Urinary bladder (tissue), 4 donors: Measurements from ENCODE around the gene TEX11. TPM values are rescaled to one million over a fixed set of nuclear protein-coding genes. Genes with fewer than 3 reads are reported as not detected.
"Not testable (repeated sequence)": the region's sequence is repeated elsewhere in the genome, so short reads cannot be mapped to it uniquely, and the experiment has no call there.

Experiments
- DNase-seq: peaks from one replicate; pipeline ENCODE4 v3.0.0-alpha.2; 2015; ENCODE audit errors: extremely low spot score
- H3K27ac ChIP-seq: one replicate; pipeline ENCODE4 v1.5.1; 2013; ENCODE audit warnings: low read depth, mild to moderate bottlenecking, moderate library complexity
- H3K36me3 ChIP-seq: one replicate; pipeline ENCODE4 v1.6.1; 2013; ENCODE audit warnings: mild to moderate bottlenecking, moderate library complexity; ENCODE audit not compliant: insufficient read depth
- H3K4me1 ChIP-seq: one replicate; pipeline ENCODE4 v1.6.1; 2013; ENCODE audit warnings: mild to moderate bottlenecking, moderate library complexity; ENCODE audit not compliant: insufficient read depth
- H3K4me3 ChIP-seq: one replicate; pipeline ENCODE4 v1.5.1; 2013; ENCODE audit warnings: low read depth, low read length
- WGBS: extraction: QIAGEN DNeasy Blood & Tissue Kit; methylation state at CpG from one replicate; pipeline ENCODE4 v1.1.7; 2013; 5-methylcytosine and 5-hydroxymethylcytosine counted together
- polyA plus RNA-seq: library from polyadenylated mRNA; stranded (reverse); fragments of 200-250 nt; gene quantifications from one replicate; pipeline ENCODE4 v1.2.3, GENCODE V29; 2013
- total RNA-seq: library from RNA; depleted of rRNA; stranded (reverse); fragments of >200 nt; gene quantifications from one replicate; pipeline ENCODE4 v1.2.3, GENCODE V29; 2014
- donor health status: healthy with polysubstance abuse.
- donor health status: healthy.

Gene TEX11
- total and polyA plus RNA-seq, 2 donors: 0.06 TPM; not detected in 1

DNA sequence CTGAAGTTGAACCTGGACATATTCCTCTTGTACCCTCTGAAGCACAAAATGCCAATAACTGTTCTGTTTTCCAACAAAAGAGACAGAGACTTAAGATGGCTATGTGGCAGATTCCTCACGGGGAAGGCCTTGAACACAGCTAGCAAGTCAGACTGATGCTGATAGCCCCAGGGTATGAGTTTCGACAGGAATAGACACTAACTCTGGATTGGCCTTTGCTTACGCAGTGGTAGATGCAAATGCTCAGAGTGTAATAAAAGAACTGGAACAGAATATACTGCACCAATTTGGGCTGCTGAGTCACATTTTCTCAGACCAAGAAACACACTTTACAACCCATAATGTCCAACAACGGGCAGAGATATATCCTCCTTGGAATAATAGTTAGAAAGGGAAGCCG lies 290.0 kb downstream of the TEX11 start:
- no peak for DNase-seq
- Histone ChIP-seq H3K36me3 (no peaks in the 10 kb centered on the region), H3K4me1 (no peaks in the 10 kb centered on the region), H3K4me3 (no peak overlapping the region), H3K27ac (no peak overlapping the region)
- WGBS: 89% methylated on average over 5 of the region's 5 CpGs

DNA sequence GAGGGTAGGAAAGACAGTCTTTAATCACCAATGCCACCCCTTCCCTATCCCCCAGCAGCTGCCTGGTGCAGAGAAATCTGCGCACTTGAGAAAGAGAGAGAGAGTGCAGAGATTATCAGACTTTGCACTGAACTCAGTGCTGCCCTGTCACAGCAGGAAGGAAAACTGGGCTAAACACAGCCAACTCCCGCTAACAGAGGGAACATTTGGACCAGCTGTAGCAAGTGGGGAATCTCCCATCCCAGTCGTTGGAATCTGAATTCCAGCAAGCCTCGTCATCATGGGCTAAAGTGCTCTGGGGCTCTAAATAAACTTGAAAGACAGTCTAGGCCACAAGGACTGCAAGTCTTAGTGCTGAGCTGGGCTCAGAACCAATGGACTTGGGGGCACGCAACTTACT lies 295.2 kb downstream of the TEX11 start:
- DNase-seq: no peak
- H3K4me1 ChIP-seq: no peaks in the 10 kb centered on the region
- H3K27ac ChIP-seq: no peak overlapping the region
- no peak overlapping the region for H3K4me3 ChIP-seq
- 48% methylated on average over 5 of the region's 5 CpGs for WGBS
- H3K36me3 ChIP-seq: no peaks in the 10 kb centered on the region

DNA sequence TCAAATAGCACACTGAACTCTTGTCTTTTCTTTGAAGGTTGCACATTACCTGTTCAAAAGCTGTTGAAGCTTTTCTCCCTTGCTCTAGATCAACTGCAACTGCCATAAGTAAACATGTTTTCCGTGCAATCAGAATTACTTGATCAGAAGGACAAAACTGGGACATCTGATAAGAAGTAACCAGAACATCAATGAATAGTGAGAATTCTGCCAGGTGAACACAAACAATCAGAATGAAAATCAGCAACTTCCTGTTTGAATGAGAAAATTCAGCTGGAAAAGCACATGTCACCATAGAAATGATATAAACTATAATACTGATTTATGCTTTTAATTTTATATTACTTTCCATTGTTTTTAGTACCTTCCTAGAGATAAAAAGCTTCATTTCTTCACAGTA lies 303.2 kb downstream of the TEX11 start:
- 55% methylated on average over 1 of the region's 1 CpG for WGBS
- Histone ChIP-seq H3K27ac (no peak overlapping the region), H3K4me1 (no peaks in the 10 kb centered on the region), H3K36me3 (no peaks in the 10 kb centered on the region), H3K4me3 (no peak overlapping the region)
- no peak for DNase-seq

DNA sequence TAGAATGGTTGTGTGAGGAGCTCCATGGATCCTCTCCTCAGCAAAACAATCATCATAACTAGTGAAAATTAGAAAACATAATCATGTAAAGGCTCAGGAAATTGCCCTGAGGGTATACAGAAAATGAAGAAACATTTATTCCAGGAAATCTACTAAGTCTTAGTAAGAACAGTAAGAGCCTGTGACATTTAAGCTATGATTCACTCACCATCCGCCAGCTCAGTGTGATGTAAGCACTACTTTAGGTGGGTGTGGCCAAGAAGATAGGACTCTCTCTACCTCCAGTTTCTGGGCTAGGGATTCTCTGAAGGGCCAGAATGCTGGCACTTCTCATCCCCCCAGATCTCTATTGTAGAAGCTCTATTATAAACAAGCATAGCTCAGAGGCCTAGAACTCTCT lies 316.4 kb downstream of the TEX11 start:
- Histone ChIP-seq H3K4me1 (no peaks in the 10 kb centered on the region), H3K4me3 (no peak overlapping the region), H3K36me3 (no peaks in the 10 kb centered on the region), H3K27ac (no peak overlapping the region)
- 77% methylated on average over 1 of the region's 1 CpG for WGBS
- DNase-seq: no peak

DNA sequence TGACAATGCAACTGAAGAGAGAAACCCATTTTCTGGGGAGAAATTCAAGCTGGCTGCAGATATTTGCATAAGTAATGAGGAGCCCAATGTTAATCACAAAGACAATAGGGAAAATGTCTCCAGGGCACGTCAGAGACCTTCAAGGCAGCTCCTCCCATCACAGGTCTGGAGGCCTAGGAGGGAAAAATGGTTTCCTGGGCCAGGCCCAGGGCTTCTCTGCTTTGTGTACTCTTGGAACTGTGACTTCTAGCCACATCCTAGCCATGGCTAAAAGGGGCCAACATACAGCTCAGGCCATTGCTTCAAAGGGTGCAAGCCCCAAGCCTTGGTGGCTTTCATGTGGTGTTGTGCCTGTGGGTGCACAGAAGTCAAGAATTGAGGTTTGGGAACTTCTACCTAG lies 321.4 kb downstream of the TEX11 start:
- not testable (repeated sequence) for H3K27ac ChIP-seq, H3K4me1 ChIP-seq, H3K36me3 ChIP-seq, DNase-seq, H3K4me3 ChIP-seq
- 14% methylated on average over 1 of the region's 1 CpG for WGBS

DNA sequence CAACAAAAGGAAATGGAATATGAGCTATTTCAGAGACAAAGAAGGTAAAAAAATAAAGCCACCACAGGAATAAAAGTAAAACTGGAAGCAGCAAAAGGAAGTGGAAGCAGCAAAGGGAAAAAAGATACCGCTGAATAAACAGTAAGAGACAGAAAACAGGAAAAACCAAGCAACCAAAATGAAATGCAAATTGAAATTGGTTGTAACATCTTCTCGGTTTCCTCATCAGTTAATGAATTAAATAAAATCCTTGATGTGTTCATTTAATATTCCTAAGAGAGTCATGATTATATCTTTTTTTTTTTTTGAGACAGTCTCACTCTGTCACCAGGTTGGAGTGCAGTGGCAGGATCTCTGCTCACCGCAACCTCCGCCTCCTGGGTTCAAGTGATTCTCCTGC lies 331.1 kb downstream of the TEX11 start:
- Histone ChIP-seq H3K4me1 (no peaks in the 10 kb centered on the region), H3K36me3 (no peaks in the 10 kb centered on the region), H3K4me3 (no peak overlapping the region), H3K27ac (no peak overlapping the region)
- 92% methylated on average over 4 of the region's 4 CpGs for WGBS
- no peak for DNase-seq

DNA sequence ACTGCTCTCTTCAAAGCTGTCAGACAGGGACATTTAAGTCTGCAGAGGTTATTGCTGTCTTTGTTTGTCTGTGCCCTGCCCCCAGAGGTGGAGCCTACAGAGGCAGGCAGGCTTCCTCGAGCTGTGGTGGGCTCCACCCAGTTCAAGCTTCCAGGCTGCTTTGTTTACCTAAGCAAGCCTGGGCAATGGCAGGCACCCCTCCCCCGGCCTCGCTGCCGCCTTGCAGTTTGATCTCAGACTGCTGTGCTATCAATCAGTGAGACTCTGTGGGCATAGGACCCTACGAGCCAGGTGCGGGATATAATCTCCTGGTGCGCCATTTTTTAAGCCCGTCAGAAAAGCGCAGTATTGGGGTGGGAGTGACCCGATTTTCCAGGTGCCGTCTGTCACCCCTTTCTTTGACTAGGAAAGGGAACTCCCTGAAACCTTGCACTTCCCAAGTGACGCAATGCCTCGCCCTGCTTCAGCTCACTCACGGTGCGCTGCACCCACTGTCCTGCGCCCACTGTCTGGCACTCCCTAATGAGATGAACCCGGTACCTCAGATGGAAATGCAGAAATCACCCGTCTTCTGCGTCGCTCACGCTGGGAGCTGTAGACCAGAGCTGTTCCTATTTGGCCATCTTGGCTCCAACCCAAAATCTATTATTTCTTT lies 338.5 kb downstream of the TEX11 start:
- not testable (repeated sequence) for H3K36me3 ChIP-seq, H3K27ac ChIP-seq, DNase-seq, H3K4me1 ChIP-seq, H3K4me3 ChIP-seq
- WGBS: 91% methylated on average over 21 of the region's 21 CpGs

DNA sequence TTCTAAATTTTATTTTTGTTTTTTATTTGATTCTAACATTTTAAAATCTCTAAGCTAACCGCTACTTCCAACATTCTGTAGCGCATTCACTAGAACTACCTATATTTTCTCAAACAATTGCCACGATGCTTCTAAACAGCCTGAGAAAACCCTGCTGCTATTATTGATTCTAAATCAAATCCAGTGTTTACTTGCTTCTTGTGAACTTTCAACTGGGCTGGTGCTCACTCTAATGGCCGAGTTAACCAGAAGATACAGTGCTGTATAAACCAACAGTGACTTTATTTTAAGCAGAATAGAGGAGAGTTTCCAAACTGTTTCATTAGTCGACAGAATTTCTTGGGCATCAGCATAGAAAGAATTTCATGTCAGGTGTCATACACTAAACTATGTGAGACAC lies 353.6 kb downstream of the TEX11 start:
- 76% methylated on average over 5 of the region's 5 CpGs for WGBS
- no peak overlapping the region for H3K27ac ChIP-seq
- no peaks in the 10 kb centered on the region for H3K36me3 ChIP-seq
- no peaks in the 10 kb centered on the region for H3K4me1 ChIP-seq
- no peak for DNase-seq
- H3K4me3 ChIP-seq: no peak overlapping the region

DNA sequence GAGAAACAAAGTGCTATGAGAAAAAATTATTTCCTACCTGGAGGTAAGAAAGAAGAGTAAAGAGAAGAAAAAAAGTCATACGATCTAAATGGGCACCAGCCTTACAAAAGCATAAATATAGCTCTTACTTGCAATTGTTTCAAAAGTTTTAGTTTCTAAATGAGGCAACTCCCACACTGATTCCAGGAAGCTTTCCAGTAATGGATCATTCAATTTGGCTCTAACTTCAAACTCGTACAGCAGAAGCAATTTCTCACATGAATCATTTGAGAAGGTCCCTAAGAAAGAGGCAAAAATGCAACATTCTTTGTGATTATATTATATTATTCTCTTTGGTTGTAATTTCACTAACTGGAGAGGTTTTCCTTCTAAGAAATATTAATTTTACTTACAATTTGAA lies 354.0 kb downstream of the TEX11 start:
- no peaks in the 10 kb centered on the region for H3K36me3 ChIP-seq
- H3K4me3 ChIP-seq: no peak overlapping the region
- no peaks in the 10 kb centered on the region for H3K4me1 ChIP-seq
- WGBS: 22% methylated on average over 2 of the region's 2 CpGs
- DNase-seq: no peak
- H3K27ac ChIP-seq: no peak overlapping the region

DNA sequence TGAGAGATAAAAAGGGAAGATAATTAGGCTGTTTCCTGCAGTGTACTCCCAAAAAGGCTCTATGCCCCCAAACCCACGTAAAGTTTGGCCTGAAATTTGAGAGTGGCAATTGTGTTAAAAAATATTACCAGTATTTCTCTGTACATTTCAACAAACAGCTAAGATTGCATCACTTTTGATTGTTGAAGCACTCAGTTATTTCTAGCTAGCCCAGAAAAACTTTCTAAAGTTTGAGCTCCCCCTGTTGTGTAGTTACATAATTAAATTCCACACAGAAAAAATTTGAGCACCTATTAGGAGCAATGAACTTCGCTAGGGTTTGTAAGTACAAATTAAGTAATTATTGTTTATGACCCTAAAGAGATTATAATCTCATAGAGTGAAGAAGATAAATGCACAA lies 354.4 kb downstream of the TEX11 start:
- WGBS: 3% methylated on average over 2 of the region's 2 CpGs
- DNase-seq: no peak

DNA sequence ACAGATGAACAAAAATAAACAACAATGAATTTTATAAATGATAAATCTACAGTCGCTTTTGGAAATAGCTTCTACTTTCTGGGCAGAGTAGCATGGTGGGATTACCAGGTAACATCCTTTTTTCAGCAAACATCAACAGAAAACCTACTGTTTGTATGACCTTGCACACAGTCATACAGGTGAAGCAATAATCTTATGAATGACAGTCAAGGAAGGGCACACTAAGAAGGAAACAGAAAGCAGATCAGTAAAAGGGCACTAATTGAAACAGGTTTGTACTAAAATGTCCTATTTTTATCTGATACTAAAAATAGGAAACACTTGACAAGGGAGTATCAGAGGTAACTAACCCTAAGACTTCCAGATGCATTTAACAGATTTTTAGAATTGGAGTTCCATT lies 355.0 kb downstream of the TEX11 start:
- DNase-seq: no peak
- no peak overlapping the region for H3K27ac ChIP-seq
- no peak overlapping the region for H3K4me3 ChIP-seq
- no peaks in the 10 kb centered on the region for H3K36me3 ChIP-seq
- no peaks in the 10 kb centered on the region for H3K4me1 ChIP-seq
- 90% methylated on average over 1 of the region's 1 CpG for WGBS

More for the DNA sequence above, 354.4 kb downstream of the TEX11 start:
- Histone ChIP-seq H3K4me1 (no peaks in the 10 kb centered on the region), H3K36me3 (no peaks in the 10 kb centered on the region), H3K27ac (no peak overlapping the region), H3K4me3 (no peak overlapping the region)

DNA sequence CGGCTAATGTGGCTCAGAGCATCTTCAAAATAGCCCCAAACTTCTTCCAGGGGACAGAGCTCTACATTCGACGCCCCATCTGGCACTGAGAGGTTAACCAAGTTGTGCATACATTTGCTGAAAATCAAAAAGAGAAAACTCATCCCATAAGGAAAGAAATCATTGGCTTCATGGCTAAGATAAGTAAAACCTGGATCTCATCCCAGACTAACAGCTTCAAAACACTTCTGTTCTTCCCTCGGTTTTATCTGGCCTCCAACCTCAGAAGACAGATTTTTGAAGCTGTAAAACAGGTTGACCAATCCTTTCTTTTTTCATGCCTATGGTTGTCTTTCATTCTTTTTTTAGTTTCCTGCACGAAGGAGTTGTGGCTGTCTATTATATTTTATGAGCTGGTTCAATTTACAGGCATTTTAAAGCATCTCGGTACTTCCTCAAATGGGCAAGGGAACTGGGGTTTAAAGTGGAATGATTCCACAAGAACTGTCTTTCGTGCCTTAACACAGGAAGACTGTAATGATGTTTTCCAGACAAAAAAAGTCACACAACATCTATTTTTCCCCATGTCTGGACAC lies 356.3 kb downstream of the TEX11 start:
- WGBS: 24% methylated on average over 7 of the region's 7 CpGs
- H3K4me3 ChIP-seq: no peak overlapping the region
- H3K27ac ChIP-seq: no peak overlapping the region
- DNase-seq: no peak
- no peaks in the 10 kb centered on the region for H3K4me1 ChIP-seq
- H3K36me3 ChIP-seq: no peaks in the 10 kb centered on the region

DNA sequence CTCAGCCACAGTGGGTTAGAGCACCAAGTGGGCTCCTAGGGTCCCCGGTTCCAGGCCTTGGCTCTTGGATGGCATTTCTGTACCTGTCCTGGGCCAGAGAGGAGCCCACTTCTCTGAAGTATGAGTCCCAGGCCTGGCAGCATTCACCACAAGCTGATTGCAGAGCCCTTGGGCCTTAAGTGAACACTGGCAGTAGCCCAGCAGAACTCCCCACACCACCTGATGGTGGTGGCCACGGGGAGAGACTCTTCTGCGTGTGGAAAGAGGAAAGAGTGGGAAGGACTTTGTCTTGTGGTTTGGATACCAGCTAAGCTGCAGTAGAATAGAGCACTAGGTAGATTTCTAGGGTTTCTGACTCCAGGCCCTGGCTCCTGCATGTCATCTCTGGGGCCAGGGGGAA lies 359.1 kb downstream of the TEX11 start:
- H3K36me3 ChIP-seq: no peaks in the 10 kb centered on the region
- 85% methylated on average over 3 of the region's 3 CpGs for WGBS

DNA sequence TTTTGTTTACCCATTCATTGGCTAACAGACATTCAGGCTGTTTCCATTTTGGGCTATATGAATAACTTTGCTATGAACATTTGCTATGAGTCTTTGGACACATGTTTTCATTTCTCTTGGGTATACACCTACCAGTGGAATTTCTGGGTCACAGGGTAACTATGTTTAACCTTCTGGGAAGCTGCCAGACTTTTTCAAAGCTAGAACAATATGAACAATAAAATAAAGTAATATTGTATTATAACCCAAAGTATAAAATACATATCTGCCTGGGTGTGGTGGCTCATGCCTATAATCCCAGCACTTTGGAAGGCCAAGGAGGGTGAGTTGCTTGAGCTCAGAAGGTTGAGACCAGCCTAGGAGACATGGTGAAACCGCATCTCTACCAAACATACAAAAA lies 373.3 kb downstream of the TEX11 start:
- Histone ChIP-seq H3K4me1 (no peaks in the 10 kb centered on the region), H3K27ac (no peak overlapping the region), H3K4me3 (no peak overlapping the region), H3K36me3 (no peaks in the 10 kb centered on the region)
- WGBS: 80% methylated on average over 1 of the region's 1 CpG
- no peak for DNase-seq

More for the DNA sequence above, 359.1 kb downstream of the TEX11 start:
- no peak overlapping the region for H3K4me3 ChIP-seq
- H3K27ac ChIP-seq: no peak overlapping the region
- no peaks in the 10 kb centered on the region for H3K4me1 ChIP-seq
- DNase-seq: no peak
